Measurements from ENCODE around the gene PDE4D. TPM values are rescaled to one million over a fixed set of nuclear protein-coding genes. Genes with fewer than 3 reads are reported as not detected.

Gene PDE4D
- total RNA-seq, 1 donor from 2014 or later = 28.2 TPM

- intact Hi-C loops (cut with micrococcal nuclease) = no loop called here
- Mint-ChIP-seq H3K9me3 (no peaks in the 10 kb centered on the region), H3K4me1 (peaks cover 11% of the 10 kb centered on the region), H3K27me3 (no peaks in the 10 kb centered on the region), H3K27ac (no peak overlapping the region), H3K4me3 (no peak overlapping the region), H3K36me3 (ENCODE audit: low read depth) (no peaks in the 10 kb centered on the region)
- POLR2A ChIA-PET = no interaction called here
- CTCF ChIA-PET = interaction anchor here (1.4 kb wide), 1 partner anchor 9 kb away, joined by 5 read pairs; no protein-coding TSS in a partner anchor
- TF ChIP-seq CTCF (IDR thresholded peaks at IDR 0.05) = no peak
- ATAC-seq (ENCODE audit: low read depth) (no peak), DNase-seq (no peak)
Observed at GRCh38 chr5:59487772-59488729, 405.5 kb downstream of the PDE4D start.

GRCh38 chr5:59487068-59487686 is 406.3 kb downstream of the PDE4D start:
- no peak for TF ChIP-seq CTCF (IDR thresholded peaks at IDR 0.05)
- DNase-seq = no peak
- Mint-ChIP-seq H3K36me3 (ENCODE audit: low read depth) (no peaks in the 10 kb centered on the region), H3K4me1 (peaks cover 11% of the 10 kb centered on the region), H3K9me3 (no peaks in the 10 kb centered on the region), H3K27ac (no peak overlapping the region), H3K27me3 (no peaks in the 10 kb centered on the region), H3K4me3 (no peak overlapping the region)
- ChIA-PET POLR2A (no interaction called here), CTCF (no interaction called here)
- ATAC-seq (ENCODE audit: low read depth) = no peak
- intact Hi-C loops (cut with micrococcal nuclease) = no loop called here

GRCh38 chr5:59486508-59486907 is 407.0 kb downstream of the PDE4D start:
- ATAC-seq (ENCODE audit: low read depth) (no peak), DNase-seq (no peak)
- Mint-ChIP-seq H3K4me3 (no peak overlapping the region), H3K36me3 (ENCODE audit: low read depth) (no peaks in the 10 kb centered on the region), H3K27me3 (no peaks in the 10 kb centered on the region), H3K27ac (no peak overlapping the region), H3K9me3 (no peaks in the 10 kb centered on the region), H3K4me1 (peaks cover 11% of the 10 kb centered on the region)
- POLR2A ChIA-PET = no interaction called here
- intact Hi-C loops (cut with micrococcal nuclease) = no loop called here
- CTCF ChIA-PET = no interaction called here
- no peak for TF ChIP-seq CTCF (IDR thresholded peaks at IDR 0.05)

- ATAC-seq (ENCODE audit: low read depth) (no peak), DNase-seq (no peak)
- CTCF ChIA-PET = no interaction called here
- no peak overlapping the region for H3K27ac Mint-ChIP-seq
- no peak overlapping the region for H3K4me3 Mint-ChIP-seq
- TF ChIP-seq CTCF (IDR thresholded peaks at IDR 0.05) = no peak
- no peaks in the 10 kb centered on the region for H3K36me3 Mint-ChIP-seq (ENCODE audit: low read depth)
- intact Hi-C loops (cut with micrococcal nuclease) = no loop called here
- H3K9me3 Mint-ChIP-seq = no peaks in the 10 kb centered on the region
- no peaks in the 10 kb centered on the region for H3K27me3 Mint-ChIP-seq
- POLR2A ChIA-PET = no interaction called here
- peaks cover 11% of the 10 kb centered on the region for H3K4me1 Mint-ChIP-seq
Observed at GRCh38 chr5:59485629-59486439, 407.7 kb downstream of the PDE4D start.

GRCh38 chr5:59485107-59485506 is 408.4 kb downstream of the PDE4D start:
- H3K4me3 Mint-ChIP-seq = no peak overlapping the region
- no peaks in the 10 kb centered on the region for H3K9me3 Mint-ChIP-seq
- ChIA-PET POLR2A (no interaction called here), CTCF (no interaction called here)
- ATAC-seq (ENCODE audit: low read depth) (no peak), DNase-seq (no peak)
- peaks cover 11% of the 10 kb centered on the region for H3K4me1 Mint-ChIP-seq
- no peaks in the 10 kb centered on the region for H3K36me3 Mint-ChIP-seq (ENCODE audit: low read depth)
- no peak for TF ChIP-seq CTCF (IDR thresholded peaks at IDR 0.05)
- no peak overlapping the region for H3K27ac Mint-ChIP-seq
- intact Hi-C loops (cut with micrococcal nuclease) = no loop called here
- no peaks in the 10 kb centered on the region for H3K27me3 Mint-ChIP-seq
